Activated naive CD4-positive, alpha-beta T cell treated with anti-CD3 and anti-CD28 coated beads, Interleukin-2, amount 50 U/mL, for 24 hours (primary cell): ENCODE data around the gene CLIC5.

Experiments used
- H3K27ac Mint-ChIP-seq: one replicate; pipeline ENCODE4 v1.8.0; 2021; ENCODE audit warnings: mild to moderate bottlenecking, mixed read lengths
- H3K27me3 Mint-ChIP-seq: one replicate; pipeline ENCODE4 v1.8.0; 2021; ENCODE audit warnings: mixed read lengths
- H3K36me3 Mint-ChIP-seq: one replicate; pipeline ENCODE4 v1.8.0; 2021; ENCODE audit warnings: mixed read lengths
- H3K4me1 Mint-ChIP-seq: one replicate; pipeline ENCODE4 v1.8.0; 2021; ENCODE audit warnings: mixed read lengths
- H3K4me3 Mint-ChIP-seq: one replicate; pipeline ENCODE4 v1.8.0; 2021; ENCODE audit warnings: mild to moderate bottlenecking, mixed read lengths
- H3K9me3 Mint-ChIP-seq: one replicate; pipeline ENCODE4 v1.8.0; 2021; ENCODE audit warnings: mixed read lengths

Gene CLIC5

GRCh38 chr6:45966340-45966739, 49.3 kb downstream of the CLIC5 start:
- H3K27ac Mint-ChIP-seq = peak overlapping the region; percentile 63
- H3K9me3 Mint-ChIP-seq = peaks cover 7% of the 10 kb centered on the region
- H3K4me3 Mint-ChIP-seq = no peak overlapping the region
- H3K36me3 Mint-ChIP-seq = no peaks in the 10 kb centered on the region
- H3K27me3 Mint-ChIP-seq = no peaks in the 10 kb centered on the region
- peaks cover 16% of the 10 kb centered on the region for H3K4me1 Mint-ChIP-seq

DNA sequence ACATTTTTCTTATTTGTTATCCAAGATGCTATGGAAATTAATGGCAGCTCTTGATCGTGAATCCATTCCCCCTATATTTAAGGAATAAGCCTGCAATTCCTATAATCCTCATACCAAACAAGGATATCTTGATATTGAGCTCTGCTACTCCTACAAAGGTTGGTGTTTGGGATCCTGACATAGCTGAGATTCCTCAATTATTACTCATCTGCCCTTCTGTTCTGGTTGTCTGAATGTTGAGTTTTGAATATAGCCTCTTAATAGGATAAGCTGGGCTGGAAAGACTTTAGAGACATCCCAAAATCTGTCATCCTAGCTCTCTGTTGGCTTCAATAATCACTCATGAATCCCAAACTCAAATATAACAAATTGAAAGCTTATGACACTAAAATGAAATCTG, 49.9 kb downstream of the CLIC5 start:
- peaks cover 7% of the 10 kb centered on the region for H3K9me3 Mint-ChIP-seq
- H3K4me1 Mint-ChIP-seq = peaks cover 14% of the 10 kb centered on the region
- no peak overlapping the region for H3K4me3 Mint-ChIP-seq
- no peaks in the 10 kb centered on the region for H3K36me3 Mint-ChIP-seq
- H3K27me3 Mint-ChIP-seq = no peaks in the 10 kb centered on the region
- no peak overlapping the region for H3K27ac Mint-ChIP-seq

- H3K4me3 Mint-ChIP-seq = no peak overlapping the region
- no peaks in the 10 kb centered on the region for H3K27me3 Mint-ChIP-seq
- peaks cover 7% of the 10 kb centered on the region for H3K9me3 Mint-ChIP-seq
- no peaks in the 10 kb centered on the region for H3K36me3 Mint-ChIP-seq
- H3K4me1 Mint-ChIP-seq = peaks cover 6% of the 10 kb centered on the region
- no peak overlapping the region for H3K27ac Mint-ChIP-seq
Observed at GRCh38 chr6:45965007-45965406, 50.7 kb downstream of the CLIC5 start.

DNA sequence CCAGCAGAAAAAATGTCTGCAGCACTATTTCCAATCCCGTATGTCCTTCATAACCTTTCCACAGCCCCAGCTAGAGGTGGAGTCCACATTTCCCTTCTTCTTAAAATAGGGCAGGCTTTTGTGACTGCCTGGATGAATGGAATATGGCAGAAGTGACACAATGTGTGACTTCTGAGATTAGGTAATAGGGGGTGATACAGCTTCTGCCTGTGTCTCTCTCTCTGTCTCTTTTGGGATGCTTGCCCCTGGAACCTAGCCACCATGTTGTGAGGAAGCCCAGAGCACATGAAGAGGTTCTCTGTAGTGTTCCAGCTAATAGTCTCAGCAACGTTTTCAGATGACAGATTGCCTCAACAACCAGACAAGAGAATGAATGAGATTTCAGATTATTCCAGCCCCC, 51.4 kb downstream of the CLIC5 start:
- peaks cover under 1% of the 10 kb centered on the region for H3K4me1 Mint-ChIP-seq
- peaks cover 7% of the 10 kb centered on the region for H3K9me3 Mint-ChIP-seq
- H3K27me3 Mint-ChIP-seq = no peaks in the 10 kb centered on the region

GRCh38 chr6:45963896-45964295, 51.8 kb downstream of the CLIC5 start:
- H3K4me3 Mint-ChIP-seq = no peak overlapping the region
- no peak overlapping the region for H3K27ac Mint-ChIP-seq
- H3K27me3 Mint-ChIP-seq = no peaks in the 10 kb centered on the region
- no peaks in the 10 kb centered on the region for H3K36me3 Mint-ChIP-seq
- peaks cover 7% of the 10 kb centered on the region for H3K9me3 Mint-ChIP-seq
- H3K4me1 Mint-ChIP-seq = no peaks in the 10 kb centered on the region

More for the DNA sequence above, 51.4 kb downstream of the CLIC5 start:
- Mint-ChIP-seq H3K27ac (no peak overlapping the region), H3K36me3 (no peaks in the 10 kb centered on the region), H3K4me3 (no peak overlapping the region)

- H3K4me1 Mint-ChIP-seq = no peaks in the 10 kb centered on the region
Observed at GRCh38 chr6:45961125-45961524, 54.5 kb downstream of the CLIC5 start.

DNA sequence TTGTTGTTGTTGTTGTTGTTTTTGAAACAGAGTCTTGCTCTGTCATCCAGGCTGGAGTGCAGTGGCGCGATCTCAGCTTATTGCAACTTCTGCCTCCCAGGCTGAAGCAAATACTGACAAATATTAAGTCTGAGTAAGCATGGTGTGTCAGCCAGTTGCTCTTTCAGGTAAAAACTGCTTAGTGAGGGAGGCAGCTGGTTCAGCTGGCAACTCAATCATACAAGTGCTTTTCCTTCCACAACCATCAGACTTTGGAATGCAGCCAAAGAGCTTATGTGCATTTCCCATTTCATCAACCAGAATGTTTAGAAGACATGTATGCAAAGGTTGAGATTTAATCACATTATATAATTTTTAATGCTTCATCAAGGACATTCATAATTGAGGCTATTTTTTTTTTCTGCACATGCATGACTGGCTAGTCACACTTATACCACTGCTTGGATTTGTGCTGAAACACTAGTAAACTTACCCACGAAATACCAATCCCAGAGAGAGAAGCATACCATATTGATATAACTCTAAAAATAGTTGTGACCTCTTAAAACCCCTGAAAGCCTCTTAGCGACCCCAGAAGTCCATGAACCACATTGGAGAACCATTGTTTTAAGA, 56.0 kb downstream of the CLIC5 start:
- Mint-ChIP-seq H3K27ac (no peak overlapping the region), H3K36me3 (no peaks in the 10 kb centered on the region), H3K27me3 (no peaks in the 10 kb centered on the region), H3K4me1 (no peaks in the 10 kb centered on the region), H3K9me3 (no peaks in the 10 kb centered on the region), H3K4me3 (no peak overlapping the region)

More at GRCh38 chr6:45961125-45961524, 54.5 kb downstream of the CLIC5 start:
- Mint-ChIP-seq H3K36me3 (no peaks in the 10 kb centered on the region), H3K9me3 (peaks cover 7% of the 10 kb centered on the region), H3K27ac (no peak overlapping the region), H3K4me3 (no peak overlapping the region), H3K27me3 (no peaks in the 10 kb centered on the region)

DNA sequence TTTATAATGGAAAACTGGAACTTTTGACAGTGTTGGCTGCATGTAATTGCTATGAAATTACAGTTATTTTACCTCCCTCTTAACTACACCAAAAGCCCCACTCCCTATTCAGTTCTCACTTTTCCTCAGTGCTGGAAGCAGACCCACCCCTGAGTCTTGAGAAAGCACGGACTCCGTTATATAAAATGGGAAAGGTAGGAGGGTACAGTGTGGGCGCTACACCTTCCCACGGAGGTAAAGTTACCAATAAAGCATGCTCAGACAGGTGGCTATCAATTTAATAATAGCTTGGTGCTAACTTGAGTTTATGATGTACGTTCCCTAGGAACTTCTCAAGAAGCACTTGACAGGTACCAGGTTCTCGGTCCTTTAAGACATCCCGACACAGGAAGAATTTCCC, 59.0 kb downstream of the CLIC5 start:
- no peaks in the 10 kb centered on the region for H3K4me1 Mint-ChIP-seq
- no peaks in the 10 kb centered on the region for H3K9me3 Mint-ChIP-seq
- no peaks in the 10 kb centered on the region for H3K36me3 Mint-ChIP-seq
- H3K27ac Mint-ChIP-seq = no peak overlapping the region
- H3K27me3 Mint-ChIP-seq = no peaks in the 10 kb centered on the region
- no peak overlapping the region for H3K4me3 Mint-ChIP-seq

GRCh38 chr6:45956176-45956575, 59.5 kb downstream of the CLIC5 start:
- Mint-ChIP-seq H3K36me3 (peaks cover 2% of the 10 kb centered on the region), H3K4me3 (no peak overlapping the region), H3K27me3 (no peaks in the 10 kb centered on the region), H3K9me3 (no peaks in the 10 kb centered on the region), H3K4me1 (no peaks in the 10 kb centered on the region), H3K27ac (no peak overlapping the region)

DNA sequence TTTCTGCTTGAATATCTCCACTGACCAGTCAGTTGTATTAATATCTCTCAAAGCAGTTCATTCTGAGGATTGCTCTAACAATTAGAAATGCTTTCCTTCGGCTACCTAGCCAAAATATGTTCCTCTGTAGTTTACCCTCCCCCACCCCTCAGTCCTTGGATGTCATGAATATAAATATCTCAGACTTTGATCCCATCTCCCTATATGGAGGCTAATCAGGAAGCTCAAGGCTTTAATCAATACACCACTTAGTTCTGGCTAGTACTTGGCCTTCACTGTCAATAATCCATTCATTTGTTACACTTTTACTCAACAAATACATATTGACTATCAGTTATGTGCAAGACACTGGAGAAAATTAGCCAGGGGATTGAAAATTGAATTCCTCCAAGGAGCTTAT, 60.1 kb downstream of the CLIC5 start:
- Mint-ChIP-seq H3K27ac (no peak overlapping the region), H3K36me3 (peaks cover 2% of the 10 kb centered on the region), H3K27me3 (no peaks in the 10 kb centered on the region), H3K4me1 (no peaks in the 10 kb centered on the region), H3K9me3 (no peaks in the 10 kb centered on the region), H3K4me3 (no peak overlapping the region)

- no peaks in the 10 kb centered on the region for H3K27me3 Mint-ChIP-seq
- H3K4me3 Mint-ChIP-seq = no peak overlapping the region
- peaks cover 5% of the 10 kb centered on the region for H3K36me3 Mint-ChIP-seq
Observed at GRCh38 chr6:45952546-45952945, 63.1 kb downstream of the CLIC5 start.

GRCh38 chr6:45952168-45952529, 63.5 kb downstream of the CLIC5 start:
- no peak overlapping the region for H3K4me3 Mint-ChIP-seq
- no peaks in the 10 kb centered on the region for H3K4me1 Mint-ChIP-seq
- no peaks in the 10 kb centered on the region for H3K9me3 Mint-ChIP-seq
- H3K27ac Mint-ChIP-seq = no peak overlapping the region
- H3K27me3 Mint-ChIP-seq = no peaks in the 10 kb centered on the region
- peaks cover 5% of the 10 kb centered on the region for H3K36me3 Mint-ChIP-seq

More at GRCh38 chr6:45952546-45952945, 63.1 kb downstream of the CLIC5 start:
- Mint-ChIP-seq H3K27ac (no peak overlapping the region), H3K4me1 (no peaks in the 10 kb centered on the region), H3K9me3 (no peaks in the 10 kb centered on the region)

GRCh38 chr6:45951321-45952167, 64.1 kb downstream of the CLIC5 start:
- H3K36me3 Mint-ChIP-seq = peaks cover 5% of the 10 kb centered on the region
- H3K4me1 Mint-ChIP-seq = no peaks in the 10 kb centered on the region
- H3K27me3 Mint-ChIP-seq = no peaks in the 10 kb centered on the region
- no peak overlapping the region for H3K4me3 Mint-ChIP-seq
- H3K9me3 Mint-ChIP-seq = no peaks in the 10 kb centered on the region
- no peak overlapping the region for H3K27ac Mint-ChIP-seq

DNA sequence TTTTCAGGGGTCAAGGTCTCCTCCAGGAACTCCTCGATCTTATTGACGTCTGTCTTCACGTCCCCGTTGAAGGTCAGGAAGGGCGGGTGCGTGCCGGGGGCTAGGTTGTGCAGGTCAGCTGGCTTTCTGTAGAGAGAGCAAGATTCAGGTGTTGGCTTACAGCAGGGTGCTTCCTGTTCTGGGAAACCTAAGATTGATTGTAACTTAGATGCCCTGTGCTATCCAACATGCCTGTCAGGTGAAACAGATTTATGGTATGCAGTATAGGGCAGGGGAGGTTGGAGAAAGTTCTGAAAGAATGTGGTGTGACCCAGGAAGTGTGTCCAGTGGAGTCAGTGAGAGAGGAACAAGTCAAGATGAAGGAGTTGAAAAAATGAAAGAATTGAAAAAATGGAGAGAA, 66.4 kb downstream of the CLIC5 start:
- Mint-ChIP-seq H3K4me3 (no peak overlapping the region), H3K27me3 (no peaks in the 10 kb centered on the region), H3K4me1 (no peaks in the 10 kb centered on the region), H3K9me3 (no peaks in the 10 kb centered on the region), H3K27ac (peak overlapping the region; percentile 5), H3K36me3 (peaks cover 8% of the 10 kb centered on the region)

GRCh38 chr6:45947807-45948206, 67.9 kb downstream of the CLIC5 start:
- Mint-ChIP-seq H3K27ac (peak overlapping the region; percentile 48), H3K4me1 (no peaks in the 10 kb centered on the region), H3K9me3 (no peaks in the 10 kb centered on the region), H3K27me3 (no peaks in the 10 kb centered on the region), H3K36me3 (peaks cover 11% of the 10 kb centered on the region), H3K4me3 (no peak overlapping the region)

DNA sequence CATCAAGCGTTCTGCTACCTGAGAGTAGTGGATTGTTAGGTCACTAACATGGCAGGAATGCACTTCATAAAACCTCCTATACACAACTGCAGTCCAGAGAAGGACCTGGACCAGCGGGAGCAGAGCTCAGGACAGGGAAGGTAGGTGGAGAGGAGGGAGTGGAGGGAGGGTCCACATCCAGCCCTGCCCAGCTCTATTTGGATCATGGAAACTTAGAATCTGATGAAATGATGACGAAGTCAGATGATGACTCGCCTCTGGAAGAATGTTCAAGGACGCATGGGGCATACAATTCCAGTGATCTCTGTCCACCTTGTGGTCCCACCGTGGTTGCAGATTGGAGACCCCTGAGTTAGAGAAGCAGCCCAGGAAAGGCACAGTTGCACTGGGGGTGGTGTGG, 68.8 kb downstream of the CLIC5 start:
- H3K27me3 Mint-ChIP-seq = no peaks in the 10 kb centered on the region
- H3K27ac Mint-ChIP-seq = no peak overlapping the region
- no peaks in the 10 kb centered on the region for H3K9me3 Mint-ChIP-seq
- no peaks in the 10 kb centered on the region for H3K4me1 Mint-ChIP-seq
- H3K4me3 Mint-ChIP-seq = no peak overlapping the region
- peaks cover 11% of the 10 kb centered on the region for H3K36me3 Mint-ChIP-seq
